Measurements from ENCODE around the gene SGCA.

The SGCA gene

GRCh38 chr17:50205963-50206505 is 40.2 kb downstream of the SGCA start:
- H3K27ac ChIP-seq (ENCODE audit: extremely low read depth, low read depth, low read length), result no peak overlapping the region
- POLR2A ChIA-PET, result interaction anchor here (0.6 to 1.1 kb wide), 2 partner anchors 28 to 178 kb away, joined by 3 read pairs; no protein-coding TSS in a partner anchor
- no peaks in the 10 kb centered on the region for H3K9me3 ChIP-seq (ENCODE audit: control insufficient read depth, insufficient read depth, low read depth, low read length)
- H3K4me1 ChIP-seq (ENCODE audit: control insufficient read depth, insufficient read depth, low read length), result peaks cover 3% of the 10 kb centered on the region; the same call in 1 of the 2 replicates
- no peaks in the 10 kb centered on the region for H3K36me3 ChIP-seq (ENCODE audit: control insufficient read depth in 2 of 2, insufficient read depth in 1 of 2, low read length in 2 of 2)
- CTCF ChIA-PET, result interaction anchor here (0.6 to 18.0 kb wide), 7 partner anchors 9 to 88 kb away, joined by 3 to 487 read pairs (median 5); partner anchors contain the start of gene TMEM92
- no peak overlapping the region for H3K4me3 ChIP-seq (ENCODE audit: low read depth, low read length)
- TF ChIP-seq GLIS2 (tag by site-specific recombination; IDR thresholded peaks at IDR 0.05) (no peak), ZNF2 (tag by site-specific recombination; IDR thresholded peaks at IDR 0.05) (no peak), ZNF776 (tag by site-specific recombination; IDR thresholded peaks at IDR 0.05; ENCODE audit: borderline replicate concordance) (no peak), SP2 (tag by site-specific recombination; IDR thresholded peaks at IDR 0.05) (no peak), TCF7L2 (IDR thresholded peaks at IDR 0.05; ENCODE audit: borderline replicate concordance, low read depth, low read length) (no peak), ZNF785 (tag by site-specific recombination; IDR thresholded peaks at IDR 0.05) (no peak), ZBTB17 (tag by site-specific recombination; IDR thresholded peaks at IDR 0.05) (no peak), ZNF211 (tag by site-specific recombination; IDR thresholded peaks at IDR 0.05; ENCODE audit: low read depth) (no peak), ZNF76 (tag by site-specific recombination; IDR thresholded peaks at IDR 0.05; ENCODE audit: borderline replicate concordance, low read depth) (no peak), ZEB2 (tag by site-specific recombination; IDR thresholded peaks at IDR 0.05) (no peak), ZNF792 (tag by site-specific recombination; IDR thresholded peaks at IDR 0.05) (no peak), FEZF1 (tag by site-specific recombination; IDR thresholded peaks at IDR 0.05) (no peak)

- peaks cover 3% of the 10 kb centered on the region; the same call in 1 of the 2 replicates for H3K4me1 ChIP-seq (ENCODE audit: control insufficient read depth, insufficient read depth, low read length)
- CTCF ChIA-PET, result interaction anchor here (1.0 to 18.0 kb wide), 7 partner anchors 9 to 87 kb away, joined by 3 to 487 read pairs (median 4); partner anchors contain the start of gene TMEM92
- no peak overlapping the region for H3K4me3 ChIP-seq (ENCODE audit: low read depth, low read length)
- TF ChIP-seq ZNF768 (tag by site-specific recombination; IDR thresholded peaks at IDR 0.05), result no peak
- TF ChIP-seq ZNF654 (tag by site-specific recombination; IDR thresholded peaks at IDR 0.05; ENCODE audit: low read depth), result no peak
- TF ChIP-seq ZNF121 (tag by site-specific recombination; IDR thresholded peaks at IDR 0.05), result no peak
- no peak for TF ChIP-seq ZBTB11 (tag by site-specific recombination; conservative IDR thresholded peaks at IDR 0.05; ENCODE audit: low read depth)
- TF ChIP-seq ZNF670 (tag by site-specific recombination; IDR thresholded peaks at IDR 0.05; ENCODE audit: low read depth), result no peak
- no peak for TF ChIP-seq ZNF433 (tag by site-specific recombination; IDR thresholded peaks at IDR 0.05; ENCODE audit: low read depth)
- no peak for TF ChIP-seq SCRT1 (tag by site-specific recombination; IDR thresholded peaks at IDR 0.05; ENCODE audit: borderline replicate concordance)
- TF ChIP-seq ZBTB10 (tag by site-specific recombination; IDR thresholded peaks at IDR 0.05), result no peak
- TF ChIP-seq ZNF37A (tag by site-specific recombination; IDR thresholded peaks at IDR 0.05), result no peak
- no peak for TF ChIP-seq ZNF645 (tag by site-specific recombination; IDR thresholded peaks at IDR 0.05)
- TF ChIP-seq ZNF184 (tag by site-specific recombination; IDR thresholded peaks at IDR 0.05), result no peak
- no peak for TF ChIP-seq ZNF416 (tag by site-specific recombination; IDR thresholded peaks at IDR 0.05)
- no peak for TF ChIP-seq TCF7L2 (IDR thresholded peaks at IDR 0.05; ENCODE audit: borderline replicate concordance, low read depth, low read length)
- TF ChIP-seq ZNF366 (tag by site-specific recombination; conservative IDR thresholded peaks at IDR 0.05), result peak; percentile 65
- TF ChIP-seq KLF9 (tag by site-specific recombination; IDR thresholded peaks at IDR 0.05; ENCODE audit: low read depth), result peak; percentile 62; the same call in 1 of the 2 replicates
- no peak for TF ChIP-seq REPIN1 (tag by site-specific recombination; IDR thresholded peaks at IDR 0.05; ENCODE audit: low read depth)
- no peak for TF ChIP-seq ZNF837 (tag by site-specific recombination; IDR thresholded peaks at IDR 0.05)
These were observed 40.9 kb downstream of the SGCA start for GRCh38 chr17:50206604-50207293.

More at GRCh38 chr17:50206604-50207293, 40.9 kb downstream of the SGCA start:
- Histone ChIP-seq H3K36me3 (ENCODE audit: control insufficient read depth in 2 of 2, insufficient read depth in 1 of 2, low read length in 2 of 2) (no peaks in the 10 kb centered on the region), H3K9me3 (ENCODE audit: control insufficient read depth, insufficient read depth, low read depth, low read length) (no peaks in the 10 kb centered on the region), H3K27ac (ENCODE audit: extremely low read depth, low read depth, low read length) (no peak overlapping the region)
- POLR2A ChIA-PET, result interaction anchor here (0.6 kb wide), 1 partner anchor 178 kb away, joined by 3 read pairs; no protein-coding TSS in a partner anchor
